Panc1 (cell line): ENCODE results near the gene CAVIN1. TPM values are rescaled to one million over a fixed set of nuclear protein-coding genes. Genes with fewer than 3 reads are reported as not detected.

Source experiments
- ATAC-seq: fragments of 200-7000 bp; cut with Tn5 transposase; 2 replicates; pipeline ENCODE4 v1.9.1; 2020; ENCODE audit warnings: mild to moderate bottlenecking, moderate library complexity
- BruUV-seq: library from RNA; stranded (reverse); fragments of 400-500 nt; replicated peaks from 2 replicates; lab custom pipeline; 2021; lab: Mats Ljungman, UMichigan
- CTCF ChIA-PET: fragments of 300-600 bp; sonication (Branson Sonifier 250); formaldehyde crosslinking; loops from one replicate; lab custom pipeline; 2022; ENCODE audit warnings: antibody characterized with exemption; lab: Charles Lee
- POLR2A ChIA-PET: fragments of 300-600 bp; sonication (Branson Sonifier 250); formaldehyde crosslinking; loops from one replicate; lab custom pipeline; 2022; ENCODE audit warnings: antibody characterized with exemption; lab: Charles Lee
- DNase-seq: peaks from one replicate; pipeline ENCODE4 v3.0.0-alpha.2; 2010; ENCODE audit warnings: low read depth, low spot score
- H3K27ac ChIP-seq: 2 replicates; pipeline ENCODE4 v1.5.1; 2011; ENCODE audit warnings: mild to moderate bottlenecking, low read length, inconsistent platforms
- H3K27me3 ChIP-seq: fragments of 200-500 bp; sonication (Bioruptor generic); 2 replicates; pipeline ENCODE4 v1.6.0; 2014; ENCODE audit warnings: low read length, inconsistent platforms; ENCODE audit not compliant: control insufficient read depth, insufficient read depth
- H3K36me3 ChIP-seq: fragments of 200-500 bp; sonication (Bioruptor generic); 2 replicates; pipeline ENCODE4 v1.5.1; 2014; ENCODE audit warnings: inconsistent platforms, mild to moderate bottlenecking, low read length, moderate library complexity; ENCODE audit not compliant: control insufficient read depth, insufficient read depth
- H3K4me1 ChIP-seq: 2 replicates; pipeline ENCODE4 v1.5.1; 2011; ENCODE audit warnings: inconsistent platforms, mild to moderate bottlenecking, low read length, moderate library complexity; ENCODE audit not compliant: control insufficient read depth, insufficient read depth
- H3K4me3 ChIP-seq, 2 experiments: 2 replicates each; pipeline ENCODE4 v1.5.1; 2011 to 2012; ENCODE audit warnings: low read depth in 2 of 2, low read length in 2 of 2, mild to moderate bottlenecking in 2 of 2, inconsistent platforms in 1 of 2, moderate library complexity in 1 of 2
- H3K9me3 ChIP-seq: fragments of 200-500 bp; sonication (Bioruptor generic); 2 replicates; pipeline ENCODE4 v1.5.1; 2014; ENCODE audit warnings: low read depth, mild to moderate bottlenecking, inconsistent platforms, low read length, moderate library complexity; ENCODE audit not compliant: control insufficient read depth, insufficient read depth
- CTCF ChIP-seq: fragments of 450-650 bp; IDR thresholded peaks from 2 replicates; pipeline ENCODE4 v1.5.1; 2017; ENCODE audit warnings: mild to moderate bottlenecking
- POLR2AphosphoS5 ChIP-seq: IDR thresholded peaks from 2 replicates; pipeline ENCODE4 v1.6.1; 2012; ENCODE audit warnings: mild to moderate bottlenecking, low read depth, low read length, moderate library complexity
- REST ChIP-seq, 2 experiments: IDR thresholded peaks; 2 replicates each; pipeline ENCODE4 v1.6.1; 2011 to 2012; ENCODE audit warnings: low read depth in 2 of 2, control low read depth in 1 of 2, low read length in 1 of 2, mild to moderate bottlenecking in 1 of 2, moderate library complexity in 1 of 2; ENCODE audit not compliant: insufficient read depth in 1 of 2
- SIN3A ChIP-seq: IDR thresholded peaks from 2 replicates; pipeline ENCODE4 v1.6.1; 2012; ENCODE audit warnings: low read depth, mild to moderate bottlenecking, low read length, moderate library complexity, borderline replicate concordance; ENCODE audit not compliant: insufficient read depth
- TCF7L2 ChIP-seq: IDR thresholded peaks from 2 replicates; pipeline ENCODE4 v1.6.1; 2011; ENCODE audit warnings: mild to moderate bottlenecking, low read depth, low read length, inconsistent platforms
- in situ Hi-C: cut with HindIII; loops from 2 replicates; pipeline ENCODE4 v1.10.0; 2016; ENCODE audit warnings: low sequenced_read_pairs, low pct_unique_long_range_greater_than_20kb
- intact Hi-C: fragments of 100-400 bp; cut with micrococcal nuclease; formaldehyde crosslinking; loops from one replicate; pipeline ENCODE4 v1.10.0; 2022; ENCODE audit not compliant: unreplicated experiment
- total RNA-seq: library from RNA; stranded (reverse); gene quantifications from one replicate; pipeline ENCODE4 v1.2.1, GENCODE V29; 2021; ENCODE audit not compliant: unreplicated experiment

Gene CAVIN1
- total RNA-seq, 1 experiment from 2014 or later, result 315 TPM

DNA sequence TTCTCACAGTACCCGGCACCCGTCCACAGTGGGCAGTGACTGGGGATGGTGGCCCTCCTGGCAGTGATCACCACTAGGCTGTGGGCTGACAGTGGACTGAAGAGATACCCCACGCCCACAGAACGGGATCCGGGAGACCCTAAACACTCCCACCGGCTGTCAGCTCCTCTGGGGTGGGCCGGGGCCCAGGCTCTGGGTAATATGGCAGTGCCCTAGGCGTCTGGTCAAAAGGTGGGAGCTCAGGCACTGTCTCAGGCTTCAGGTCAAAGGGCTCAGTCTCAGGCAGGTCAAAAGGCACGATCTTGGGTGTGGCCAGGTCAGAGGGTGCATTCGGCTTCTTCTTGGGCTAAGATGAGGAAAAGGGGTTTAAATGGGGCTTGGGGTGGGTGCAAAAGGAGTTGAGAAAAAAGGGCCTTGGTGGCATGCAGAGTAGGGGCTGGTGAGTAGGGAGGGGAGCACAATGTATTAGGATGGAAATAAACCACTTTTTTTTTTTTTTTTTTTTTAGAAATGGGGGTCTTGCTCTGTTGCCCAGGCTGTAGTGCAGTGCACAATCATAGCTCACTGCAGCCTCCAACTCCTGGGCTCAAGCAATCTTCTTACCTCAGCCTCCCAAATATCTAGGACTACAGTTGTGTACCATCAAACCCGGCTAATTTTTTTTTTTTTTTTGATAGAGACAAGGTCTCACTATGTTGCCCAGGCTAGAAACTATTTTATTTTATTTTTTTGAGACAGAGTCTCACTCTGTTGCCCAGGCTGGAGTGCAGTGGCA is 11.0 kb downstream of the CAVIN1 start:
- in situ Hi-C loops, result no loop called here
- 0 out of 2 replicates have a peak overlapping the region, but pooled peaks have one; percentile 12 for H3K27ac ChIP-seq

DNA sequence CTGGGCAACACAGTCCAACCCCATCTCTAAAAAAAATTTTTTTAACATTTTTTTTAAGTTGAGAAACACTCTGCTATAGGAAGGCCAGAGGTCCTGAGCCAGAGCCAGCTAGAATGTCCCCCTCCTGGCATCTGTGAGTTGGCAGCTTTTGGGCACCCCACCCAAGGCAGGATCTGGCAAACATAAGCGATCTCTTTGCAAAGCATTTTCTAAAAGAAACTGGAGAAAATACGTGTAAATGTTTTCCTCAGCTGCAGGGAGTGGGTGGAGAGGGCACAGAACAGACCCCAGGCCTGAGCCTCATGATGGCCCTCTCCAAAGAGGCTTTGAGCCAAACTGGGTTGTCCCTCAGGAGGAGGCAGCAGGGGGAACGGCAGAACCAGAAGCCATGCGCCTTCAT is 11.7 kb downstream of the CAVIN1 start:
- Histone ChIP-seq H3K36me3 (no peaks in the 10 kb centered on the region), H3K27me3 (no peaks in the 10 kb centered on the region), H3K27ac (no peak overlapping the region), H3K4me1 (peaks cover 49% of the 10 kb centered on the region), H3K9me3 (no peaks in the 10 kb centered on the region), H3K4me3 (no peak overlapping the region)
- ChIA-PET POLR2A (interaction anchor here (0.6 kb wide), 1 partner anchor 100 kb away, joined by 8 read pairs; no protein-coding TSS in a partner anchor), CTCF (no interaction called here)
- ATAC-seq, result no peak
- in situ Hi-C loops (no loop called here), intact Hi-C loops (no loop called here)
- BruUV-seq, result no TSS peak
- DNase-seq, result no peak
- TF ChIP-seq REST (IDR thresholded peaks at IDR 0.05; ENCODE audit: insufficient read depth in 1 of 2, low read depth in 2 of 2, low read length in 1 of 2) (no peak), TCF7L2 (no peak), POLR2AphosphoS5 (no peak), SIN3A (no peak)

More for the DNA sequence above, 11.0 kb downstream of the CAVIN1 start:
- no peaks in the 10 kb centered on the region for H3K27me3 ChIP-seq
- H3K4me3 ChIP-seq, result no peak overlapping the region
- H3K9me3 ChIP-seq, result no peaks in the 10 kb centered on the region
- TF ChIP-seq SIN3A, result no peak
- TF ChIP-seq TCF7L2, result no peak
- TF ChIP-seq CTCF, result no peak
- TF ChIP-seq REST (IDR thresholded peaks at IDR 0.05; ENCODE audit: insufficient read depth in 1 of 2, low read depth in 2 of 2, low read length in 1 of 2), result no peak
- no peak for TF ChIP-seq POLR2AphosphoS5
- DNase-seq (no peak), ATAC-seq (no peak)
- POLR2A ChIA-PET, result interaction anchor here (0.6 to 0.7 kb wide), 2 partner anchors 69 to 189 kb away, joined by 7 to 12 read pairs; no protein-coding TSS in a partner anchor
- BruUV-seq, result no TSS peak
- H3K36me3 ChIP-seq, result no peaks in the 10 kb centered on the region
- CTCF ChIA-PET, result no interaction called here
- intact Hi-C loops, result no loop called here
- peaks cover 46% of the 10 kb centered on the region for H3K4me1 ChIP-seq
